HCT116 (cell line): ENCODE results near the gene RBM14. TPM values are rescaled to one million over a fixed set of nuclear protein-coding genes. Genes with fewer than 3 reads are reported as not detected.

Source experiments
- ATAC-seq: fragments of 200-7000 bp; cut with Tn5 transposase; 2 replicates; pipeline ENCODE4 v1.9.1; 2020; ENCODE audit warnings: mild to moderate bottlenecking, moderate library complexity
- BruUV-seq: library from RNA; stranded (reverse); fragments of 400-500 nt; replicated peaks from 2 replicates; lab custom pipeline; 2021; lab: Mats Ljungman, UMichigan
- CTCF ChIA-PET: fragments of 300-600 bp; sonication (Branson Sonifier 250); formaldehyde crosslinking; loops from one replicate; lab custom pipeline; 2021; ENCODE audit warnings: antibody characterized with exemption; lab: Charles Lee
- POLR2A ChIA-PET: fragments of 300-600, 350-600 bp; sonication (Branson Sonifier 250); formaldehyde crosslinking; loops from one replicate; lab custom pipeline; 2021; ENCODE audit warnings: antibody characterized with exemption; lab: Charles Lee
- RAD21 ChIA-PET, 2 experiments: fragments of 300-600 bp; sonication (Branson Sonifier 250); formaldehyde crosslinking; loops; one replicate each; lab custom pipeline; 2023; ENCODE audit warnings: low total read pairs in 2 of 2; ENCODE audit not compliant: uncharacterized antibody in 2 of 2, unreplicated experiment in 2 of 2, low non-redundant PET in 1 of 2; lab: Charles Lee
- DNase-seq: peaks from one replicate; pipeline ENCODE4 v3.0.0-alpha.2; 2010; ENCODE audit warnings: low read depth, low spot score
- H2AFZ ChIP-seq: fragments of 200-600 bp; shearing (Covaris generic), sonication (generic); 2 replicates; pipeline ENCODE4 v1.6.1; 2017; ENCODE audit warnings: low read depth, mixed run types, mixed read lengths, antibody characterized with exemption, low read length; ENCODE audit not compliant: poor library complexity, severe bottlenecking
- H3K27ac ChIP-seq: 2 replicates; pipeline ENCODE4 v1.5.1; 2012; ENCODE audit warnings: low read depth, low read length
- H3K27me3 ChIP-seq: fragments of 200-600 bp; sonication (generic); 2 replicates; pipeline ENCODE4 v1.6.1; 2016; ENCODE audit warnings: mixed run types, low read length, mixed read lengths; ENCODE audit not compliant: insufficient read depth
- H3K36me3 ChIP-seq, 2 experiments: fragments of 200-500 bp in 1 of 2; fragments of 200-600 bp in 1 of 2; sonication (Bioruptor generic) in 1 of 2; sonication (generic) in 1 of 2; 2 replicates each; pipeline versions ENCODE4 v1.5.1 to v1.6.1; 2014 to 2016; ENCODE audit warnings: low read length in 2 of 2, inconsistent platforms in 1 of 2, mixed read lengths in 1 of 2, mixed run types in 1 of 2; ENCODE audit not compliant: insufficient read depth in 2 of 2, control insufficient read depth in 1 of 2
- H3K4me1 ChIP-seq, 2 experiments: fragments of 200-600 bp in 1 of 2; sonication (generic) in 1 of 2; 2 replicates each; pipeline versions ENCODE4 v1.5.1 to v1.6.1; 2012 to 2017; ENCODE audit warnings: low read length in 2 of 2, inconsistent platforms in 1 of 2, mild to moderate bottlenecking in 1 of 2, mixed read lengths in 1 of 2, mixed run types in 1 of 2, moderate library complexity in 1 of 2; ENCODE audit not compliant: insufficient read depth in 2 of 2, control insufficient read depth in 1 of 2
- H3K4me2 ChIP-seq: fragments of 200-600 bp; sonication (generic); 2 replicates; pipeline ENCODE4 v1.6.1; 2017; ENCODE audit warnings: mixed run types, low read length, mixed read lengths
- H3K4me3 ChIP-seq, 2 experiments: fragments of 200-600 bp in 1 of 2; sonication (generic) in 1 of 2; replicated peaks in 1 of 2; 2 replicates each; pipeline ENCODE4 v1.5.1; 2011 to 2016; ENCODE audit warnings: low read length in 2 of 2, control low read depth in 1 of 2, low read depth in 1 of 2, mild to moderate bottlenecking in 1 of 2, mixed read lengths in 1 of 2, mixed run types in 1 of 2
- H3K79me2 ChIP-seq: fragments of 200-600 bp; sonication (generic); 2 replicates; pipeline ENCODE4 v1.6.1; 2017; ENCODE audit warnings: mild to moderate bottlenecking, mixed run types, low read length, moderate library complexity, mixed read lengths; ENCODE audit not compliant: insufficient read depth
- H3K9ac ChIP-seq: fragments of 200-600 bp; sonication (generic); 2 replicates; pipeline ENCODE4 v1.6.1; 2016; ENCODE audit warnings: low read length, mixed read lengths
- H3K9me2 ChIP-seq: fragments of 200-600 bp; sonication (generic), shearing (Covaris generic); 2 replicates; pipeline ENCODE4 v1.6.1; 2017; ENCODE audit warnings: mixed run types, mild to moderate bottlenecking, moderate library complexity; ENCODE audit not compliant: insufficient read depth
- H3K9me3 ChIP-seq, 2 experiments: fragments of 200-500 bp in 1 of 2; fragments of 200-600 bp in 1 of 2; sonication (Bioruptor generic) in 1 of 2; sonication (generic) in 1 of 2; 2 replicates each; pipeline ENCODE4 v1.6.1; 2014 to 2017; ENCODE audit warnings: low read length in 2 of 2, mixed read lengths in 2 of 2, inconsistent platforms in 1 of 2, low read depth in 1 of 2, mild to moderate bottlenecking in 1 of 2, mixed run types in 1 of 2, moderate library complexity in 1 of 2; ENCODE audit not compliant: control insufficient read depth in 1 of 2, insufficient read depth in 1 of 2
- H4K20me1 ChIP-seq: fragments of 200-600 bp; sonication (generic), shearing (Covaris generic); 2 replicates; pipeline ENCODE4 v1.6.1; 2017; ENCODE audit warnings: mixed run types, mild to moderate bottlenecking, moderate library complexity; ENCODE audit not compliant: insufficient read depth
- EGR1 ChIP-seq: IDR thresholded peaks from 2 replicates; pipeline ENCODE4 v1.6.1; 2012; ENCODE audit warnings: low read depth
- ELF1 ChIP-seq: IDR thresholded peaks from 2 replicates; pipeline ENCODE4 v1.6.1; 2012; ENCODE audit warnings: low read depth, borderline replicate concordance
- EZH2phosphoT487 ChIP-seq: fragments of 200-600 bp; IDR thresholded peaks from 2 replicates; pipeline ENCODE4 v1.6.1; 2018; ENCODE audit warnings: antibody characterized with exemption, borderline replicate concordance
- POLR2AphosphoS5 ChIP-seq: IDR thresholded peaks from 2 replicates; pipeline ENCODE4 v1.6.1; 2011; ENCODE audit warnings: mild to moderate bottlenecking, low read depth, low read length, moderate library complexity
- RAD21 ChIP-seq: IDR thresholded peaks from 2 replicates; pipeline ENCODE4 v1.6.1; 2012; ENCODE audit warnings: low read depth, mild to moderate bottlenecking
- SIN3A ChIP-seq: IDR thresholded peaks from 2 replicates; pipeline ENCODE4 v1.6.1; 2012; ENCODE audit warnings: low read depth
- TCF7L2 ChIP-seq: IDR thresholded peaks from 2 replicates; pipeline ENCODE4 v1.7.0; 2011; ENCODE audit warnings: borderline replicate concordance, inconsistent platforms; ENCODE audit not compliant: insufficient read depth, insufficient read length; ENCODE audit errors: extremely low read depth
- YY1 ChIP-seq: IDR thresholded peaks from 2 replicates; pipeline ENCODE4 v1.6.1; 2011; ENCODE audit warnings: low read length, low read depth, moderate library complexity, mild to moderate bottlenecking; ENCODE audit not compliant: insufficient replicate concordance; ENCODE audit errors: extremely low read depth
- intact Hi-C: fragments of 100-400 bp; cut with micrococcal nuclease; formaldehyde crosslinking; loops from 2 replicates; pipeline ENCODE4 v1.10.0; 2022
- total RNA-seq: library from RNA; stranded (reverse); gene quantifications from one replicate; pipeline ENCODE4 v1.2.1, GENCODE V29; 2021; ENCODE audit not compliant: unreplicated experiment
- TF ChIP-seq, protein P1 (sequence below): IDR thresholded peaks from 2 replicates; pipeline ENCODE4 v1.6.1; 2012
- TF ChIP-seq, protein P2 (sequence below): IDR thresholded peaks from 2 replicates; pipeline ENCODE4 v1.6.1; 2011; ENCODE audit warnings: mild to moderate bottlenecking, low read length, moderate library complexity; ENCODE audit not compliant: insufficient replicate concordance; ENCODE audit errors: extremely low read depth
- TF ChIP-seq, protein P3 (sequence below), 3 experiments: fragments of 200-600 bp in 1 of 3; sonication (generic) in 1 of 3; IDR thresholded peaks in 2 of 3; conservative IDR thresholded peaks in 1 of 3; 2 replicates each; pipeline ENCODE4 v1.5.1; 2012 to 2017; ENCODE audit warnings: low read depth in 2 of 3, low read length in 2 of 3, antibody characterized with exemption in 1 of 3, borderline replicate concordance in 1 of 3, control low read depth in 1 of 3, mild to moderate bottlenecking in 1 of 3, mixed read lengths in 1 of 3, mixed run types in 1 of 3, moderate library complexity in 1 of 3; ENCODE audit not compliant: insufficient read depth in 1 of 3
- TF ChIP-seq, protein P4 (sequence below): IDR thresholded peaks from 2 replicates; pipeline ENCODE4 v1.6.1; 2012; ENCODE audit warnings: low read depth

RBM14 gene
- total RNA-seq, 1 experiment from 2014 or later, result 95.3 TPM

DNA sequence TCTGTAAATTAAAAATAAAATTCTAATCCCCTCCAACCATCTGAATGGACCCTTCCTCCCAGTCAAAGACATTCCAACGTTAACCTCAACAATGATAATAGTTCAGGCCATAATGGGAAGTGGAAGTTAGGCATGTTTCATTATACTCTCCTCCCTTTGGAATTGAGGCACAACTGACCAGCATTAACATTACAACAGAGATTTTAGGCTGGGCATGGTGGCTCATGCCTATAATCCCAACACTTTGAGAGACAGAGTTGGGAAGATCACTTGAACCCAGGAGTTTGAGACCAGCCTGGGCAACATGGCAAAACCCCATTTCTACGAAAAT lies 45.6 kb upstream of the RBM14 start (continued):
- TF ChIP-seq, protein P1, sequence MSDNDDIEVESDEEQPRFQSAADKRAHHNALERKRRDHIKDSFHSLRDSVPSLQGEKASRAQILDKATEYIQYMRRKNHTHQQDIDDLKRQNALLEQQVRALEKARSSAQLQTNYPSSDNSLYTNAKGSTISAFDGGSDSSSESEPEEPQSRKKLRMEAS, result no peak
- no peak for TF ChIP-seq POLR2AphosphoS5
- TF ChIP-seq, protein P2, sequence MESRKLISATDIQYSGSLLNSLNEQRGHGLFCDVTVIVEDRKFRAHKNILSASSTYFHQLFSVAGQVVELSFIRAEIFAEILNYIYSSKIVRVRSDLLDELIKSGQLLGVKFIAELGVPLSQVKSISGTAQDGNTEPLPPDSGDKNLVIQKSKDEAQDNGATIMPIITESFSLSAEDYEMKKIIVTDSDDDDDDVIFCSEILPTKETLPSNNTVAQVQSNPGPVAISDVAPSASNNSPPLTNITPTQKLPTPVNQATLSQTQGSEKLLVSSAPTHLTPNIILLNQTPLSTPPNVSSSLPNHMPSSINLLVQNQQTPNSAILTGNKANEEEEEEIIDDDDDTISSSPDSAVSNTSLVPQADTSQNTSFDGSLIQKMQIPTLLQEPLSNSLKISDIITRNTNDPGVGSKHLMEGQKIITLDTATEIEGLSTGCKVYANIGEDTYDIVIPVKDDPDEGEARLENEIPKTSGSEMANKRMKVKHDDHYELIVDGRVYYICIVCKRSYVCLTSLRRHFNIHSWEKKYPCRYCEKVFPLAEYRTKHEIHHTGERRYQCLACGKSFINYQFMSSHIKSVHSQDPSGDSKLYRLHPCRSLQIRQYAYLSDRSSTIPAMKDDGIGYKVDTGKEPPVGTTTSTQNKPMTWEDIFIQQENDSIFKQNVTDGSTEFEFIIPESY, result no peak

DNA sequence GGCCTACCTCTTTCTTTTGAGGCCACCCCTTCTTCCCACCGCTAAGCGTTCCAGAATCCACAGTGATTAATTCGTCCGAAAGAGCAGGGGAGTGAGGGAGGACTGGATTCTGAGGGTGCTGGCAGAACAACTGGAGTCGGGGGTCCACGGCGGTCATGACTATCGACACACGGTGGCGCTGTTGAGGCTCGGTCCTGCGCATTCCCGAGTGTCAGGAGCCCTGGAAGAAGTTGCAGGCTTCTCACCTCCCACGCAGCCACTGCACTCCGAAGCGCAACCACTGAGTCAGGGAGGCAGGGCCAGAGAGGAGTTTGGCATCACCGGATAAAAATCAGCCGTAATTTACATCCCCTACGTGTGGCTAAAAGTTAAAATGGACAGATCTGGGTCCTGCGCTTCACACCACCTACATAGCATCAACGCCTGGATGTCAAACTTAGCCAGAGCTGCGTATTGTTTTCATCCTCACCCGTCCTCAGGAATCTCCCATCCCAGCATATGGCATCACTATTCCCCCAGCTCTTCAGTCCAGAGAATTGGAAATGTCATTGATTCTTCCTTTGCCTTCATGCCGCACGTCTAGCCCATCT lies 37.3 kb upstream of the RBM14 start:
- no peak overlapping the region for H3K4me2 ChIP-seq
- BruUV-seq, result no TSS peak
- ATAC-seq (peak; percentile 97), DNase-seq (peak; percentile 31)
- no peak overlapping the region for H3K9ac ChIP-seq
- H3K27me3 ChIP-seq, result no peaks in the 10 kb centered on the region
- intact Hi-C loops, result loop anchor here (1.0 to 5.0 kb wide), 2 partner anchors 99 to 253 kb away; no protein-coding TSS in a partner anchor
- no peaks in the 10 kb centered on the region for H3K9me2 ChIP-seq
- POLR2A ChIA-PET, result no interaction called here
- CTCF ChIA-PET, result interaction anchor here (2.3 kb wide), 1 partner anchor 99 kb away, joined by 12 read pairs; the partner anchor contains the start of gene RBM4B
- H3K36me3 ChIP-seq, result no peaks in the 10 kb centered on the region
- 0 out of 4 replicates have a peak, but pooled peaks cover 0 to 3% of the 10 kb centered on the region in 2 experiments for H3K4me1 ChIP-seq
- no peak overlapping the region for H3K27ac ChIP-seq
- no peaks in the 10 kb centered on the region for H3K79me2 ChIP-seq
- H2AFZ ChIP-seq, result peak overlapping the region; percentile 65
- H4K20me1 ChIP-seq, result no peaks in the 10 kb centered on the region
- no peak overlapping the region for H3K4me3 ChIP-seq
- 0 out of 4 replicates have a peak, but pooled peaks cover 0 to 3% of the 10 kb centered on the region in 2 experiments for H3K9me3 ChIP-seq
- RAD21 ChIA-PET, result no interaction called here
- TF ChIP-seq, protein P2, result no peak
- no peak for TF ChIP-seq ELF1
- TF ChIP-seq, protein P3, sequence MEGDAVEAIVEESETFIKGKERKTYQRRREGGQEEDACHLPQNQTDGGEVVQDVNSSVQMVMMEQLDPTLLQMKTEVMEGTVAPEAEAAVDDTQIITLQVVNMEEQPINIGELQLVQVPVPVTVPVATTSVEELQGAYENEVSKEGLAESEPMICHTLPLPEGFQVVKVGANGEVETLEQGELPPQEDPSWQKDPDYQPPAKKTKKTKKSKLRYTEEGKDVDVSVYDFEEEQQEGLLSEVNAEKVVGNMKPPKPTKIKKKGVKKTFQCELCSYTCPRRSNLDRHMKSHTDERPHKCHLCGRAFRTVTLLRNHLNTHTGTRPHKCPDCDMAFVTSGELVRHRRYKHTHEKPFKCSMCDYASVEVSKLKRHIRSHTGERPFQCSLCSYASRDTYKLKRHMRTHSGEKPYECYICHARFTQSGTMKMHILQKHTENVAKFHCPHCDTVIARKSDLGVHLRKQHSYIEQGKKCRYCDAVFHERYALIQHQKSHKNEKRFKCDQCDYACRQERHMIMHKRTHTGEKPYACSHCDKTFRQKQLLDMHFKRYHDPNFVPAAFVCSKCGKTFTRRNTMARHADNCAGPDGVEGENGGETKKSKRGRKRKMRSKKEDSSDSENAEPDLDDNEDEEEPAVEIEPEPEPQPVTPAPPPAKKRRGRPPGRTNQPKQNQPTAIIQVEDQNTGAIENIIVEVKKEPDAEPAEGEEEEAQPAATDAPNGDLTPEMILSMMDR (IDR thresholded peaks at IDR 0.05 in 2 of 3, conservative IDR thresholded peaks at IDR 0.05 in 1 of 3; ENCODE audit: borderline replicate concordance in 1 of 3, insufficient read depth in 1 of 3, low read depth in 2 of 3, low read length in 2 of 3), result peak; percentile 54 to 85 (median 80); a peak in 5 of 6 replicates
- TF ChIP-seq SIN3A, result no peak
- TF ChIP-seq, protein P4, sequence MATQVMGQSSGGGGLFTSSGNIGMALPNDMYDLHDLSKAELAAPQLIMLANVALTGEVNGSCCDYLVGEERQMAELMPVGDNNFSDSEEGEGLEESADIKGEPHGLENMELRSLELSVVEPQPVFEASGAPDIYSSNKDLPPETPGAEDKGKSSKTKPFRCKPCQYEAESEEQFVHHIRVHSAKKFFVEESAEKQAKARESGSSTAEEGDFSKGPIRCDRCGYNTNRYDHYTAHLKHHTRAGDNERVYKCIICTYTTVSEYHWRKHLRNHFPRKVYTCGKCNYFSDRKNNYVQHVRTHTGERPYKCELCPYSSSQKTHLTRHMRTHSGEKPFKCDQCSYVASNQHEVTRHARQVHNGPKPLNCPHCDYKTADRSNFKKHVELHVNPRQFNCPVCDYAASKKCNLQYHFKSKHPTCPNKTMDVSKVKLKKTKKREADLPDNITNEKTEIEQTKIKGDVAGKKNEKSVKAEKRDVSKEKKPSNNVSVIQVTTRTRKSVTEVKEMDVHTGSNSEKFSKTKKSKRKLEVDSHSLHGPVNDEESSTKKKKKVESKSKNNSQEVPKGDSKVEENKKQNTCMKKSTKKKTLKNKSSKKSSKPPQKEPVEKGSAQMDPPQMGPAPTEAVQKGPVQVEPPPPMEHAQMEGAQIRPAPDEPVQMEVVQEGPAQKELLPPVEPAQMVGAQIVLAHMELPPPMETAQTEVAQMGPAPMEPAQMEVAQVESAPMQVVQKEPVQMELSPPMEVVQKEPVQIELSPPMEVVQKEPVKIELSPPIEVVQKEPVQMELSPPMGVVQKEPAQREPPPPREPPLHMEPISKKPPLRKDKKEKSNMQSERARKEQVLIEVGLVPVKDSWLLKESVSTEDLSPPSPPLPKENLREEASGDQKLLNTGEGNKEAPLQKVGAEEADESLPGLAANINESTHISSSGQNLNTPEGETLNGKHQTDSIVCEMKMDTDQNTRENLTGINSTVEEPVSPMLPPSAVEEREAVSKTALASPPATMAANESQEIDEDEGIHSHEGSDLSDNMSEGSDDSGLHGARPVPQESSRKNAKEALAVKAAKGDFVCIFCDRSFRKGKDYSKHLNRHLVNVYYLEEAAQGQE, result no peak
- TF ChIP-seq RAD21, result peak; percentile 75
- no peak for TF ChIP-seq EZH2phosphoT487
- no peak for TF ChIP-seq TCF7L2
- TF ChIP-seq YY1, result no peak
- TF ChIP-seq EGR1, result peak; percentile 74
